Activated B cell treated with CpG ODN at 0.5 μM for 24 hours (primary cell): ENCODE measurements around the gene TNFRSF18. TPM values are rescaled to one million over a fixed set of nuclear protein-coding genes. Genes with fewer than 3 reads are reported as not detected.

ENCODE experiments used
- ATAC-seq: fragments of 200-7000 bp; cut with Tn5 transposase; one replicate; pipeline ENCODE4 v1.10.0; 2021; ENCODE audit warnings: low read depth, mild to moderate bottlenecking, moderate library complexity
- CTCF ChIA-PET: fragments of 350-600 bp; sonication (Branson Sonifier 250); formaldehyde crosslinking; loops from one replicate; lab custom pipeline; 2021; ENCODE audit warnings: antibody characterized with exemption; lab: Charles Lee
- POLR2A ChIA-PET: fragments of 350-600 bp; sonication (Branson Sonifier 250); formaldehyde crosslinking; loops from one replicate; lab custom pipeline; 2021; ENCODE audit warnings: antibody characterized with exemption; lab: Charles Lee
- DNase-seq: peaks from one replicate; pipeline ENCODE4 v3.0.0; 2022
- H3K27ac Mint-ChIP-seq: one replicate; pipeline ENCODE4 v1.8.0; 2020; ENCODE audit warnings: mixed read lengths
- H3K27me3 Mint-ChIP-seq: one replicate; pipeline ENCODE4 v1.8.0; 2021; ENCODE audit warnings: mixed read lengths
- H3K36me3 Mint-ChIP-seq: one replicate; pipeline ENCODE4 v1.8.0; 2021; ENCODE audit warnings: low read depth, mixed read lengths
- H3K4me1 Mint-ChIP-seq: one replicate; pipeline ENCODE4 v1.8.0; 2021; ENCODE audit warnings: mixed read lengths
- H3K4me3 Mint-ChIP-seq: one replicate; pipeline ENCODE4 v1.8.0; 2020; ENCODE audit warnings: mild to moderate bottlenecking, mixed read lengths
- H3K9me3 Mint-ChIP-seq: one replicate; pipeline ENCODE4 v1.8.0; 2020; ENCODE audit warnings: mixed read lengths
- intact Hi-C: fragments of 100-400 bp; cut with micrococcal nuclease; formaldehyde crosslinking; loops from one replicate; pipeline ENCODE4 v1.15.1; 2024
- total RNA-seq: library from RNA; stranded (reverse); gene quantifications from 2 replicates; pipeline ENCODE4 v1.2.3, GENCODE V29; 2022
- TF ChIP-seq, protein P1 (sequence below): fragments of 200-600 bp; IDR thresholded peaks from one replicate; pipeline ENCODE4 v1.8.0; 2022; ENCODE audit warnings: antibody characterized with exemption, mild to moderate bottlenecking

TNFRSF18 gene
- total RNA-seq, 1 donor from 2014 or later = 37.5 TPM

GRCh38 chr1:1240822-1241587, 34.6 kb upstream of the TNFRSF18 start:
- Mint-ChIP-seq H3K36me3 (no peaks in the 10 kb centered on the region), H3K9me3 (no peaks in the 10 kb centered on the region), H3K4me3 (no peak overlapping the region), H3K4me1 (peaks cover 12% of the 10 kb centered on the region), H3K27me3 (no peaks in the 10 kb centered on the region), H3K27ac (no peak overlapping the region)
- DNase-seq (no peak), ATAC-seq (no peak)
- TF ChIP-seq, protein P1, sequence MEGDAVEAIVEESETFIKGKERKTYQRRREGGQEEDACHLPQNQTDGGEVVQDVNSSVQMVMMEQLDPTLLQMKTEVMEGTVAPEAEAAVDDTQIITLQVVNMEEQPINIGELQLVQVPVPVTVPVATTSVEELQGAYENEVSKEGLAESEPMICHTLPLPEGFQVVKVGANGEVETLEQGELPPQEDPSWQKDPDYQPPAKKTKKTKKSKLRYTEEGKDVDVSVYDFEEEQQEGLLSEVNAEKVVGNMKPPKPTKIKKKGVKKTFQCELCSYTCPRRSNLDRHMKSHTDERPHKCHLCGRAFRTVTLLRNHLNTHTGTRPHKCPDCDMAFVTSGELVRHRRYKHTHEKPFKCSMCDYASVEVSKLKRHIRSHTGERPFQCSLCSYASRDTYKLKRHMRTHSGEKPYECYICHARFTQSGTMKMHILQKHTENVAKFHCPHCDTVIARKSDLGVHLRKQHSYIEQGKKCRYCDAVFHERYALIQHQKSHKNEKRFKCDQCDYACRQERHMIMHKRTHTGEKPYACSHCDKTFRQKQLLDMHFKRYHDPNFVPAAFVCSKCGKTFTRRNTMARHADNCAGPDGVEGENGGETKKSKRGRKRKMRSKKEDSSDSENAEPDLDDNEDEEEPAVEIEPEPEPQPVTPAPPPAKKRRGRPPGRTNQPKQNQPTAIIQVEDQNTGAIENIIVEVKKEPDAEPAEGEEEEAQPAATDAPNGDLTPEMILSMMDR = no peak
- ChIA-PET CTCF (no interaction called here), POLR2A (interaction anchor here (0.6 to 0.7 kb wide), 2 partner anchors 10 to 26 kb away, joined by 3 to 8 read pairs; no protein-coding TSS in a partner anchor)
- intact Hi-C loops = no loop called here

DNA sequence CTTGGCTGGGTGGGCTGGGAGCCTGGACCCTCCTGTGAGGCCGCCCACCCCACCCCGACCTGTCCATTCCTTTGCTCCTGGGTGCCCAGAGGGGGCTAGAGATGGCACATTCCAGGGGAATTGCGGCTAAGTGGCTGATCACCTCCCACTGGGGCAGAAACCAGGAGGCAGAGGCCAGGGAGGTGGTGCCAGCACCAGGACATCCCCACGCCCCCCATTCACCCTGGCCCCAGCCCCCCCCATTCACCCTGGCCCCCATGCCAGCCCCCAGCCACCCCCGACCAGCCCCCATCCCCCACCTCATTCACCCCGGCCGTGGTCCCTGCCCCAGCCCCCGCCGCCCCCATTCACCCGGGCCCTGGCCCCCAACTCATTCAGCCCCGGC, 33.9 kb upstream of the TNFRSF18 start:
- intact Hi-C loops = no loop called here
- H3K4me3 Mint-ChIP-seq = no peak overlapping the region
- no peaks in the 10 kb centered on the region for H3K36me3 Mint-ChIP-seq
- TF ChIP-seq, protein P1 = no peak
- CTCF ChIA-PET = no interaction called here
- ATAC-seq = no peak
- POLR2A ChIA-PET = interaction anchor here (1.7 kb wide), 1 partner anchor 27 kb away, joined by 4 read pairs; no protein-coding TSS in a partner anchor
- no peaks in the 10 kb centered on the region for H3K9me3 Mint-ChIP-seq
- H3K27ac Mint-ChIP-seq = no peak overlapping the region
- no peak for DNase-seq
- H3K4me1 Mint-ChIP-seq = peaks cover 12% of the 10 kb centered on the region
- no peaks in the 10 kb centered on the region for H3K27me3 Mint-ChIP-seq

DNA sequence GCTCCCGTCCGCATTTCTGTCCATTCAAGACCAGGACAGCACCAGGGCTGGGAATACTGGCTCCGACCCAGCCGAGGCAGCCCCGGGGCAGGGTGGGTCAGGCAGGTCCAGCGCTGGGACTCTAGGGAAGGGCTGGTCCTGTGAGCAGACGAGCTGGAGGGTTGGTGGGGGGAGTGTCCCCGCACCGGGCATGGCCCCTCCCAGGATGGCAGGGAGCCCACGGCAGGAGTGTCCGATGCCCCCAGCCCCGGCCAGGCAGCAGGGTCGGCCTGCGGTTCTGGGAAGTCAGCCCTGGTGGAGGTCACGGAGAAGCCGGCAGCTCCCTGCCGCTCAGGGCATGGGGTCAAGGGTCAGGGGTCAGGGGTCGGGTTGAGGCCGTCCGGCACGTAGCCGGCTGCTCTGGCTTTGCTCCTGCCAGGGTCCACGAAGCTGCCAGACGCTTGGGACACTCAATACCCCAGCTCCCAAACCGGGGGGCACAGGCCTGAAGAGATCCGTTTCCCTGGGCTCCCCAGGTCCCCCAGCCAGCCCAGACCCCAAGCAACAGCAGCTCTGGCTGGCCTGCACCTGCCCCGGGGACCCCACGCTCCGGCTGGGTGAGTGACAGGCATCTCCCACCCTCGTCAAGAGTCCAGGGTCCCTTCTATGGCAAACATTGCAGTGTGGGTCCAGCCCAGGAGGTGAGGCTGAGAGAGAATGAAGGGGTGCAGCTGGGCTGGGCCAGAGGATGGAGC, 33.4 kb upstream of the TNFRSF18 start:
- DNase-seq (no peak), ATAC-seq (no peak)
- Mint-ChIP-seq H3K9me3 (no peaks in the 10 kb centered on the region), H3K4me3 (no peak overlapping the region), H3K27me3 (no peaks in the 10 kb centered on the region), H3K36me3 (peaks cover 4% of the 10 kb centered on the region), H3K27ac (no peak overlapping the region), H3K4me1 (peaks cover 14% of the 10 kb centered on the region)
- ChIA-PET POLR2A (interaction anchor here (1.1 to 1.7 kb wide), 2 partner anchors 27 to 176 kb away, joined by 3 to 4 read pairs; no protein-coding TSS in a partner anchor), CTCF (no interaction called here)
- TF ChIP-seq, protein P1 = no peak
- intact Hi-C loops = no loop called here

DNA sequence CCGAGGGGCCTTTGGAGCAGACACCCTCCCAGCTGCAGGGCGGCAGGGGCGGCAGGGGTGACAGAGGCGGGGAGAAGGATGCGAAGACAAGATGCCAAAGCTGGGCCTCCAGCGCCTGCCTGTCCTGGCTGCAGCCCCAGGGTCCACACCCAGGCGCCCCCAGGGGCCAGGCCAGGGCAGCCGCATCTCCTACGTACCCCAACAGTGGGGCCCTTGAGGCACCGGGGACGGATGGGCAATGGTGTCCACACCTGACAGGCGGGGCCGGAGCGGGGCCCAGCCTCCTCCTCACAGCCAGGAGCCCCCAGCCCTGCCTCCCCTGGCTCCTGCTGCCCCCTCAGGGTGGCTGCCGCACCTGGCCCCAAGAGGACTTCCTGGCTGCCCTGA, 32.8 kb upstream of the TNFRSF18 start:
- ATAC-seq (no peak), DNase-seq (no peak)
- peaks cover 9% of the 10 kb centered on the region for H3K36me3 Mint-ChIP-seq
- H3K9me3 Mint-ChIP-seq = no peaks in the 10 kb centered on the region
- H3K27me3 Mint-ChIP-seq = no peaks in the 10 kb centered on the region
- H3K4me3 Mint-ChIP-seq = no peak overlapping the region
- TF ChIP-seq, protein P1 = no peak
- no peak overlapping the region for H3K27ac Mint-ChIP-seq
- CTCF ChIA-PET = no interaction called here
- POLR2A ChIA-PET = interaction anchor here (0.6 to 1.7 kb wide), 3 partner anchors 26 to 175 kb away, joined by 3 to 4 read pairs (median 4); no protein-coding TSS in a partner anchor
- intact Hi-C loops = no loop called here
- peaks cover 19% of the 10 kb centered on the region for H3K4me1 Mint-ChIP-seq

- no peak overlapping the region for H3K27ac Mint-ChIP-seq
- ChIA-PET POLR2A (interaction anchor here (0.6 to 1.7 kb wide), 5 partner anchors 26 to 175 kb away, joined by 3 to 6 read pairs (median 4); no protein-coding TSS in a partner anchor), CTCF (interaction anchor here (2.1 kb wide), 1 partner anchor 116 kb away, joined by 12 read pairs; no protein-coding TSS in a partner anchor)
- DNase-seq (no peak), ATAC-seq (no peak)
- H3K4me3 Mint-ChIP-seq = no peak overlapping the region
- intact Hi-C loops = no loop called here
- H3K27me3 Mint-ChIP-seq = no peaks in the 10 kb centered on the region
- peaks cover 24% of the 10 kb centered on the region for H3K4me1 Mint-ChIP-seq
- no peaks in the 10 kb centered on the region for H3K9me3 Mint-ChIP-seq
- TF ChIP-seq, protein P1 = no peak
- peaks cover 14% of the 10 kb centered on the region for H3K36me3 Mint-ChIP-seq
These were observed 32.3 kb upstream of the TNFRSF18 start for GRCh38 chr1:1238702-1239178.
